ENCODE results near the gene CLSTN2.

The CLSTN2 gene

GRCh38 chr3:139933766-139934165 is 1.2 kb upstream of the CLSTN2 start:
- DNase-seq (ENCODE audit: low spot score): no peak
- Mint-ChIP-seq H3K27ac (no peak overlapping the region), H3K4me3 (no peak overlapping the region), H3K36me3 (ENCODE audit: low read depth) (no peaks in the 10 kb centered on the region), H3K9me3 (no peaks in the 10 kb centered on the region), H3K27me3 (ENCODE audit: low read depth) (peaks cover 47% of the 10 kb centered on the region), H3K4me1 (ENCODE audit: low read depth) (no peaks in the 10 kb centered on the region)

- no peak for DNase-seq (ENCODE audit: low spot score)
- Mint-ChIP-seq H3K9me3 (no peaks in the 10 kb centered on the region), H3K4me1 (ENCODE audit: low read depth) (no peaks in the 10 kb centered on the region), H3K27me3 (ENCODE audit: low read depth) (peaks cover 47% of the 10 kb centered on the region), H3K36me3 (ENCODE audit: low read depth) (no peaks in the 10 kb centered on the region), H3K4me3 (no peak overlapping the region), H3K27ac (no peak overlapping the region)
These were observed 371 bp upstream of the CLSTN2 start for GRCh38 chr3:139934613-139935015.

GRCh38 chr3:139935866-139936817 is 1.2 kb downstream of the CLSTN2 start:
- Mint-ChIP-seq H3K27ac (no peak overlapping the region), H3K9me3 (no peaks in the 10 kb centered on the region), H3K27me3 (ENCODE audit: low read depth) (peaks cover 47% of the 10 kb centered on the region), H3K4me3 (no peak overlapping the region), H3K36me3 (ENCODE audit: low read depth) (no peaks in the 10 kb centered on the region), H3K4me1 (ENCODE audit: low read depth) (no peaks in the 10 kb centered on the region)
- no peak for DNase-seq (ENCODE audit: low spot score)

GRCh38 chr3:139937674-139938279 is 2.8 kb downstream of the CLSTN2 start:
- no peak for DNase-seq (ENCODE audit: low spot score)
- H3K4me3 Mint-ChIP-seq: no peak overlapping the region
- H3K4me1 Mint-ChIP-seq (ENCODE audit: low read depth): no peaks in the 10 kb centered on the region
- H3K36me3 Mint-ChIP-seq (ENCODE audit: low read depth): no peaks in the 10 kb centered on the region
- H3K27ac Mint-ChIP-seq: no peak overlapping the region
- H3K27me3 Mint-ChIP-seq (ENCODE audit: low read depth): peaks cover 43% of the 10 kb centered on the region
- H3K9me3 Mint-ChIP-seq: no peaks in the 10 kb centered on the region

GRCh38 chr3:139939681-139940190 is 4.8 kb downstream of the CLSTN2 start:
- Mint-ChIP-seq H3K36me3 (ENCODE audit: low read depth) (no peaks in the 10 kb centered on the region), H3K27ac (no peak overlapping the region), H3K4me1 (ENCODE audit: low read depth) (no peaks in the 10 kb centered on the region), H3K9me3 (no peaks in the 10 kb centered on the region), H3K27me3 (ENCODE audit: low read depth) (peaks cover 28% of the 10 kb centered on the region), H3K4me3 (no peak overlapping the region)
- no peak for DNase-seq (ENCODE audit: low spot score)

- no peak overlapping the region for H3K4me3 Mint-ChIP-seq
- H3K36me3 Mint-ChIP-seq (ENCODE audit: low read depth): no peaks in the 10 kb centered on the region
- H3K9me3 Mint-ChIP-seq: no peaks in the 10 kb centered on the region
- no peak for DNase-seq (ENCODE audit: low spot score)
- H3K4me1 Mint-ChIP-seq (ENCODE audit: low read depth): no peaks in the 10 kb centered on the region
- peaks cover 26% of the 10 kb centered on the region for H3K27me3 Mint-ChIP-seq (ENCODE audit: low read depth)
- no peak overlapping the region for H3K27ac Mint-ChIP-seq
These were observed 5.6 kb downstream of the CLSTN2 start for GRCh38 chr3:139940622-139941021.

GRCh38 chr3:139941580-139941979 is 6.6 kb downstream of the CLSTN2 start:
- Mint-ChIP-seq H3K36me3 (ENCODE audit: low read depth) (no peaks in the 10 kb centered on the region), H3K27me3 (ENCODE audit: low read depth) (peaks cover 16% of the 10 kb centered on the region)
- DNase-seq (ENCODE audit: low spot score): no peak

GRCh38 chr3:139944256-139944910 is 9.4 kb downstream of the CLSTN2 start:
- H3K27me3 Mint-ChIP-seq (ENCODE audit: low read depth): peaks cover 2% of the 10 kb centered on the region
- no peak for DNase-seq (ENCODE audit: low spot score)
- no peaks in the 10 kb centered on the region for H3K9me3 Mint-ChIP-seq
- H3K4me1 Mint-ChIP-seq (ENCODE audit: low read depth): no peaks in the 10 kb centered on the region
- no peaks in the 10 kb centered on the region for H3K36me3 Mint-ChIP-seq (ENCODE audit: low read depth)
- no peak overlapping the region for H3K27ac Mint-ChIP-seq
- no peak overlapping the region for H3K4me3 Mint-ChIP-seq

More at GRCh38 chr3:139941580-139941979, 6.6 kb downstream of the CLSTN2 start:
- no peaks in the 10 kb centered on the region for H3K9me3 Mint-ChIP-seq
- no peak overlapping the region for H3K4me3 Mint-ChIP-seq
- H3K27ac Mint-ChIP-seq: no peak overlapping the region
- no peaks in the 10 kb centered on the region for H3K4me1 Mint-ChIP-seq (ENCODE audit: low read depth)

- H3K4me3 Mint-ChIP-seq: no peak overlapping the region
- no peaks in the 10 kb centered on the region for H3K9me3 Mint-ChIP-seq
- no peak overlapping the region for H3K27ac Mint-ChIP-seq
- no peak for DNase-seq (ENCODE audit: low spot score)
- peaks cover 2% of the 10 kb centered on the region for H3K27me3 Mint-ChIP-seq (ENCODE audit: low read depth)
- no peaks in the 10 kb centered on the region for H3K36me3 Mint-ChIP-seq (ENCODE audit: low read depth)
- no peaks in the 10 kb centered on the region for H3K4me1 Mint-ChIP-seq (ENCODE audit: low read depth)
These were observed 10.4 kb downstream of the CLSTN2 start for GRCh38 chr3:139945386-139945785.

- Mint-ChIP-seq H3K4me1 (ENCODE audit: low read depth) (no peaks in the 10 kb centered on the region), H3K27ac (no peak overlapping the region), H3K36me3 (ENCODE audit: low read depth) (no peaks in the 10 kb centered on the region), H3K9me3 (no peaks in the 10 kb centered on the region), H3K4me3 (no peak overlapping the region), H3K27me3 (ENCODE audit: low read depth) (peaks cover 2% of the 10 kb centered on the region)
- DNase-seq (ENCODE audit: low spot score): no peak
These were observed 11.0 kb downstream of the CLSTN2 start for GRCh38 chr3:139945942-139946341.

GRCh38 chr3:139948467-139948866 is 13.5 kb downstream of the CLSTN2 start:
- H3K4me1 Mint-ChIP-seq (ENCODE audit: low read depth): no peaks in the 10 kb centered on the region
- no peak for DNase-seq (ENCODE audit: low spot score)
- H3K9me3 Mint-ChIP-seq: no peaks in the 10 kb centered on the region
- peaks cover 2% of the 10 kb centered on the region for H3K27me3 Mint-ChIP-seq (ENCODE audit: low read depth)
- no peaks in the 10 kb centered on the region for H3K36me3 Mint-ChIP-seq (ENCODE audit: low read depth)
- H3K4me3 Mint-ChIP-seq: no peak overlapping the region
- no peak overlapping the region for H3K27ac Mint-ChIP-seq

GRCh38 chr3:139948898-139949297 is 13.9 kb downstream of the CLSTN2 start:
- no peak overlapping the region for H3K27ac Mint-ChIP-seq
- H3K27me3 Mint-ChIP-seq (ENCODE audit: low read depth): peaks cover 2% of the 10 kb centered on the region
- no peak for DNase-seq (ENCODE audit: low spot score)
- H3K36me3 Mint-ChIP-seq (ENCODE audit: low read depth): no peaks in the 10 kb centered on the region
- H3K9me3 Mint-ChIP-seq: no peaks in the 10 kb centered on the region
- no peak overlapping the region for H3K4me3 Mint-ChIP-seq
- H3K4me1 Mint-ChIP-seq (ENCODE audit: low read depth): no peaks in the 10 kb centered on the region

- Mint-ChIP-seq H3K36me3 (ENCODE audit: low read depth) (no peaks in the 10 kb centered on the region), H3K4me3 (no peak overlapping the region), H3K9me3 (no peaks in the 10 kb centered on the region), H3K27me3 (ENCODE audit: low read depth) (no peaks in the 10 kb centered on the region), H3K4me1 (ENCODE audit: low read depth) (no peaks in the 10 kb centered on the region), H3K27ac (no peak overlapping the region)
- DNase-seq (ENCODE audit: low spot score): no peak
These were observed 18.3 kb downstream of the CLSTN2 start for GRCh38 chr3:139953131-139953910.
